Smooth muscle cell (in vitro differentiated cells): ENCODE results near the gene RBFOX2. TPM values are rescaled to one million over a fixed set of nuclear protein-coding genes. Genes with fewer than 3 reads are reported as not detected.

ENCODE experiments used
- DNase-seq: peaks from one replicate; lab custom pipeline; 2025; ENCODE audit not compliant: unreplicated experiment; lab: John Stamatoyannopoulos, UW
- H2AFZ ChIP-seq: fragments of 200-600 bp; sonication (generic); 2 replicates; pipeline ENCODE4 v1.6.0; 2016; ENCODE audit warnings: antibody characterized with exemption, low read depth, mild to moderate bottlenecking
- H3F3A ChIP-seq: fragments of 200-600 bp; sonication (generic); 2 replicates; pipeline ENCODE4 v1.6.0; 2017; ENCODE audit warnings: antibody characterized with exemption, low read depth
- H3K27ac ChIP-seq: fragments of 200-600 bp; sonication (generic); 2 replicates; pipeline ENCODE4 v1.5.1; 2016; ENCODE audit warnings: low read depth, mild to moderate bottlenecking
- H3K27me3 ChIP-seq: fragments of 200-600 bp; sonication (generic); 2 replicates; pipeline ENCODE4 v1.6.1; 2016; ENCODE audit warnings: low read depth, mild to moderate bottlenecking
- H3K36me3 ChIP-seq: fragments of 200-600 bp; sonication (generic); 2 replicates; pipeline ENCODE4 v1.5.1; 2016; ENCODE audit warnings: low read depth
- H3K4me1 ChIP-seq: fragments of 200-600 bp; sonication (generic); 2 replicates; pipeline ENCODE4 v1.5.1; 2016; ENCODE audit warnings: low read depth
- H3K4me2 ChIP-seq: fragments of 200-600 bp; sonication (generic); 2 replicates; pipeline ENCODE4 v1.6.0; 2016; ENCODE audit warnings: mild to moderate bottlenecking
- H3K4me3 ChIP-seq: fragments of 200-600 bp; sonication (generic); 2 replicates; pipeline ENCODE4 v1.5.1; 2016; ENCODE audit warnings: mild to moderate bottlenecking
- H3K79me2 ChIP-seq: fragments of 200-600 bp; sonication (generic); 2 replicates; pipeline ENCODE4 v1.6.0; 2016; ENCODE audit warnings: low read depth, mild to moderate bottlenecking
- H3K9ac ChIP-seq: fragments of 200-600 bp; sonication (generic); 2 replicates; pipeline ENCODE4 v1.6.0; 2016; ENCODE audit warnings: low read depth
- H3K9me3 ChIP-seq: fragments of 200-600 bp; sonication (generic); replicated peaks from 2 replicates; pipeline ENCODE4 v1.5.1; 2016; ENCODE audit warnings: low read depth
- H4K20me1 ChIP-seq: fragments of 200-600 bp; sonication (generic); 2 replicates; pipeline ENCODE4 v1.6.0; 2016; ENCODE audit warnings: low read depth
- WGBS: methylation state at CpG from one replicate; pipeline ENCODE4 v1.1.7; 2016; ENCODE audit warnings: low lambda C conversion rate; 5-methylcytosine and 5-hydroxymethylcytosine counted together
- polyA plus RNA-seq: library from polyadenylated mRNA; unstranded; fragments of >200 nt; fragmentation: Nextera tagmentation; extraction: Ambion mirVana; gene quantifications from 2 replicates; pipeline ENCODE4 v1.2.1, GENCODE V29; 2016
- total RNA-seq: library from RNA; depleted of rRNA; stranded (reverse); fragments of >200 nt; gene quantifications from 2 replicates; pipeline ENCODE4 v1.2.3, GENCODE V29; 2014
- TF ChIP-seq, protein P1 (sequence below): fragments of 200-600 bp; sonication (generic); IDR thresholded peaks from 2 replicates; pipeline ENCODE4 v1.5.1; 2017; ENCODE audit warnings: borderline replicate concordance, mild to moderate bottlenecking, antibody characterized with exemption; ENCODE audit not compliant: insufficient read depth, poor library complexity, severe bottlenecking

Gene RBFOX2
- total and polyA plus RNA-seq, 2 experiments from 2014 or later: 128 to 144 TPM

DNA sequence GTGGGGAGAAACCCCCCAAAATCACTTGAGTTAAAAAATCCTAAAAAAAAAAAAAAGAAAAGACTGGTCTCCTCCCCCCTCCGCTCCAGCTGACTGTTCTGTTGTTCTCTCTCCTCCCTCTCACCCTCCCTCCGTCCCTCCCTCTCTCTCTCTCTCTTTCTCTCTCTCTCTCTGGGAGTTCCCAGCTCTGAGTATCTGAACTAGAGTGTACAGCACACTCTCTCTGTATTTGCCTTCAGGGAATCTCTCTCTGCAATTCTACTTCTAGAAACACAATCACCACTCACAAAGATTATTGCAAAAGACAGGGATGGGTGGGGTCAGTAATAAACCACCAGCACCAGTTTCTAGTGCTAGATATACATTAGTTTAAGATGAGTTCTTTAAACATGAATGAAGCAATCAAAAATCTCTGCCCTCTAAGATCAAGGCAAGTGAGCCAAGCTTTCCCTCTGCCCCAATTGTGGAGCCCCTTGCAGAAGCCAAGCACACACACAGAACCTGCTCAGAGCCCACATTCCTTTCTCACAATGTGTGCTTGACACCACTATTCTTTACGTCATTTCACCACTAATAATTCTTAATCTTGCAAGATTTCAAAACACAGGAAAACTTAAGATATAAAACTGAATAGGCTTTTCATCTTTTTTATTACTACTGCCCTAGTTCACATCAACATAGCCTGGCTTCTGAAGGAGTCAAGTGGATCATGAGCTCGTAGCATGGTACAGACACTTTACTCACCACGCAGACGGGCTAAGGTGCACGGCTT is 133.5 kb downstream of the RBFOX2 start:
- Histone ChIP-seq H3K9me3 (no peaks in the 10 kb centered on the region), H3K4me1 (peaks cover 32% of the 10 kb centered on the region), H3K27me3 (no peaks in the 10 kb centered on the region), H3K4me3 (peak overlapping the region; percentile 18), H3K27ac (peak overlapping the region; percentile 56), H3K36me3 (no peaks in the 10 kb centered on the region), H3F3A (peaks cover 10% of the 10 kb centered on the region), H3K4me2 (peak overlapping the region; percentile 66), H2AFZ (no peak overlapping the region), H4K20me1 (peaks cover 86% of the 10 kb centered on the region), H3K79me2 (peaks cover 17% of the 10 kb centered on the region), H3K9ac (no peak overlapping the region)
- TF ChIP-seq, protein P1, sequence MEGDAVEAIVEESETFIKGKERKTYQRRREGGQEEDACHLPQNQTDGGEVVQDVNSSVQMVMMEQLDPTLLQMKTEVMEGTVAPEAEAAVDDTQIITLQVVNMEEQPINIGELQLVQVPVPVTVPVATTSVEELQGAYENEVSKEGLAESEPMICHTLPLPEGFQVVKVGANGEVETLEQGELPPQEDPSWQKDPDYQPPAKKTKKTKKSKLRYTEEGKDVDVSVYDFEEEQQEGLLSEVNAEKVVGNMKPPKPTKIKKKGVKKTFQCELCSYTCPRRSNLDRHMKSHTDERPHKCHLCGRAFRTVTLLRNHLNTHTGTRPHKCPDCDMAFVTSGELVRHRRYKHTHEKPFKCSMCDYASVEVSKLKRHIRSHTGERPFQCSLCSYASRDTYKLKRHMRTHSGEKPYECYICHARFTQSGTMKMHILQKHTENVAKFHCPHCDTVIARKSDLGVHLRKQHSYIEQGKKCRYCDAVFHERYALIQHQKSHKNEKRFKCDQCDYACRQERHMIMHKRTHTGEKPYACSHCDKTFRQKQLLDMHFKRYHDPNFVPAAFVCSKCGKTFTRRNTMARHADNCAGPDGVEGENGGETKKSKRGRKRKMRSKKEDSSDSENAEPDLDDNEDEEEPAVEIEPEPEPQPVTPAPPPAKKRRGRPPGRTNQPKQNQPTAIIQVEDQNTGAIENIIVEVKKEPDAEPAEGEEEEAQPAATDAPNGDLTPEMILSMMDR: no peak
- DNase-seq: no peak
- 69% methylated on average over 6 of the region's 7 CpGs for WGBS

DNA sequence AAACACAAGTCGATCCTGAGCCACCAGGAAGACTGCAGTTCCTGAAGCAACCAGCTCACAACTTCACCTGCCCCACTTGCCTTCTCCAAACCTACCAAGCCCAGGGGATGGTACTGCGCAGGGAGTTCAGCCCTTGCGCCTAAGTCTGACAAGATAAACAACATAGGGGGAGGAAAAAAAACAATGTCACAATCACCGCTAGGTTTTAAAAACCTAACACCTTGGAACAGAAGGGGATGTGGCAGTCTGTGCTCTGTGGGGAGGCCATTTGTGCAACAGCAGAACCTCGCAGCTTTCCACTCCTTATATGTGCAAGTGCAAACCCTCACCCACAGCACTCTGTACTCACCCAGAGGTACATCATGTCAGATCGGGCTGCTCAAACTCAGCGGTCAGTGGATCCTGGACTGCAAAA is 134.2 kb downstream of the RBFOX2 start:
- H3K9me3 ChIP-seq: no peaks in the 10 kb centered on the region
- no peak overlapping the region for H2AFZ ChIP-seq
- 66% methylated on average over 7 of the region's 7 CpGs for WGBS
- H3K79me2 ChIP-seq: peaks cover 10% of the 10 kb centered on the region
- peak overlapping the region; percentile 18 for H3K4me3 ChIP-seq
- H3K27me3 ChIP-seq: no peaks in the 10 kb centered on the region
- H3K4me1 ChIP-seq: peaks cover 25% of the 10 kb centered on the region
- no peak overlapping the region for H3K9ac ChIP-seq
- H4K20me1 ChIP-seq: peaks cover 86% of the 10 kb centered on the region
- H3F3A ChIP-seq: peaks cover 4% of the 10 kb centered on the region
- H3K36me3 ChIP-seq: no peaks in the 10 kb centered on the region
- DNase-seq: no peak
- H3K4me2 ChIP-seq: peak overlapping the region; percentile 66
- peak overlapping the region; percentile 56 for H3K27ac ChIP-seq
- TF ChIP-seq, protein P1: no peak

DNA sequence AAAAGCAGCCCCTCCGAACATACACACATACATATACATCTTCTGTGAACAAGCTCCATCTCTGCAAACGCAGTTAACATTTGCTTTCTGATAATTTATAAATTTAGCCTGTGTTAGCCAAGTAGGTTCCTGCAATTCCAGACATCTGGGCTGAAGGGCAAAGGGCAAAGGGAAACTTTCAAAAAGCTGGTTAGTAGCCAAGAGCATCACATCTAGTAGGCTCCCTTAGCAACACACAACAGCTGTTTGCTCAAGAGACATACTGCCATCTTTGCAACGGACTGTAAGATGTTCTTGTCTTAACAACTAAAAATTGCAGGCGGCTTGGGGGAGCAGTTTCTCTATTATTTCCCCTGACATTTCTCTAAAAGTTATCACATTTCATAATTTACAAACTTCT is 134.9 kb downstream of the RBFOX2 start:
- peaks cover 4% of the 10 kb centered on the region for H3F3A ChIP-seq
- no peak overlapping the region for H3K4me2 ChIP-seq
- H3K9ac ChIP-seq: no peak overlapping the region
- peaks cover 90% of the 10 kb centered on the region for H4K20me1 ChIP-seq
- TF ChIP-seq, protein P1: no peak
- no peaks in the 10 kb centered on the region for H3K9me3 ChIP-seq
- 87% methylated on average over 4 of the region's 4 CpGs for WGBS
- no peaks in the 10 kb centered on the region for H3K27me3 ChIP-seq
- H3K4me3 ChIP-seq: no peak overlapping the region
- no peaks in the 10 kb centered on the region for H3K36me3 ChIP-seq
- H3K4me1 ChIP-seq: peaks cover 22% of the 10 kb centered on the region
- H3K27ac ChIP-seq: peak overlapping the region; percentile 19
- no peak for DNase-seq
- peaks cover 4% of the 10 kb centered on the region for H3K79me2 ChIP-seq
- no peak overlapping the region for H2AFZ ChIP-seq

- H3K4me2 ChIP-seq: peak overlapping the region; percentile 36
- H3K9ac ChIP-seq: no peak overlapping the region
Measured at GRCh38 chr22:35892192-35892591, 136.4 kb downstream of the RBFOX2 start.

More at GRCh38 chr22:35892192-35892591, 136.4 kb downstream of the RBFOX2 start:
- Histone ChIP-seq H2AFZ (no peak overlapping the region), H3K36me3 (no peaks in the 10 kb centered on the region), H3K4me3 (no peak overlapping the region), H3F3A (peaks cover 4% of the 10 kb centered on the region), H3K9me3 (no peaks in the 10 kb centered on the region), H3K79me2 (no peaks in the 10 kb centered on the region), H3K27ac (peak overlapping the region; percentile 47), H3K4me1 (peaks cover 22% of the 10 kb centered on the region), H4K20me1 (peaks cover 96% of the 10 kb centered on the region), H3K27me3 (no peaks in the 10 kb centered on the region)
- 10% methylated on average over 4 of the region's 4 CpGs for WGBS
- TF ChIP-seq, protein P1: no peak
- DNase-seq: no peak
